Measurements from ENCODE around the gene ANXA4. TPM values are rescaled to one million over a fixed set of nuclear protein-coding genes. Genes with fewer than 3 reads are reported as not detected.

ANXA4 gene
- total RNA-seq, 1 donor from 2014 or later, result 84.5 TPM

DNA sequence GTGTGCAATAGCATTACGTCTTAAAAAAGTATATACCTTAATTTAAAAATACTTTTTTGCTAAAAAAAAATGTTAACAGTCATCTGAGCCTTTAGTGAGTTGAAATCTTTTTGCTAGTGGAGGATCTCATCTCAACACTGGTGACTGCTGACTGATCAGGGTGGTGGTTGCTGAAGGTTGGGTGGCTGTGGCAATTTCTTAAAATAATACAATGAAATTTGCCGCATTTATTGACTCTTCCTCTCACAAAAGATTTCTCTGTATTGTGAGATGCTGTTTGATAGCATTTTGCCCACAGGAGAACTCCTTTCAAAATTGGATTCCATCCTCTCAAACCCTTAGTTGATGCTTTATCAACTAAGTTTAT is 46.1 kb upstream of the ANXA4 start:
- H3K4me1 Mint-ChIP-seq (ENCODE audit: unreplicated experiment), result peaks cover 7% of the 10 kb centered on the region
- H3K27ac Mint-ChIP-seq, result no peak overlapping the region
- no peak for DNase-seq (ENCODE audit: extremely low spot score, unreplicated experiment)
- TF ChIP-seq, protein P1, sequence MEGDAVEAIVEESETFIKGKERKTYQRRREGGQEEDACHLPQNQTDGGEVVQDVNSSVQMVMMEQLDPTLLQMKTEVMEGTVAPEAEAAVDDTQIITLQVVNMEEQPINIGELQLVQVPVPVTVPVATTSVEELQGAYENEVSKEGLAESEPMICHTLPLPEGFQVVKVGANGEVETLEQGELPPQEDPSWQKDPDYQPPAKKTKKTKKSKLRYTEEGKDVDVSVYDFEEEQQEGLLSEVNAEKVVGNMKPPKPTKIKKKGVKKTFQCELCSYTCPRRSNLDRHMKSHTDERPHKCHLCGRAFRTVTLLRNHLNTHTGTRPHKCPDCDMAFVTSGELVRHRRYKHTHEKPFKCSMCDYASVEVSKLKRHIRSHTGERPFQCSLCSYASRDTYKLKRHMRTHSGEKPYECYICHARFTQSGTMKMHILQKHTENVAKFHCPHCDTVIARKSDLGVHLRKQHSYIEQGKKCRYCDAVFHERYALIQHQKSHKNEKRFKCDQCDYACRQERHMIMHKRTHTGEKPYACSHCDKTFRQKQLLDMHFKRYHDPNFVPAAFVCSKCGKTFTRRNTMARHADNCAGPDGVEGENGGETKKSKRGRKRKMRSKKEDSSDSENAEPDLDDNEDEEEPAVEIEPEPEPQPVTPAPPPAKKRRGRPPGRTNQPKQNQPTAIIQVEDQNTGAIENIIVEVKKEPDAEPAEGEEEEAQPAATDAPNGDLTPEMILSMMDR (conservative IDR thresholded peaks at IDR 0.05), result no peak
- H3K36me3 Mint-ChIP-seq, result no peaks in the 10 kb centered on the region
- no peaks in the 10 kb centered on the region for H3K27me3 Mint-ChIP-seq
- H3K4me3 Mint-ChIP-seq, result no peak overlapping the region
- H3K9me3 Mint-ChIP-seq, result no peaks in the 10 kb centered on the region

DNA sequence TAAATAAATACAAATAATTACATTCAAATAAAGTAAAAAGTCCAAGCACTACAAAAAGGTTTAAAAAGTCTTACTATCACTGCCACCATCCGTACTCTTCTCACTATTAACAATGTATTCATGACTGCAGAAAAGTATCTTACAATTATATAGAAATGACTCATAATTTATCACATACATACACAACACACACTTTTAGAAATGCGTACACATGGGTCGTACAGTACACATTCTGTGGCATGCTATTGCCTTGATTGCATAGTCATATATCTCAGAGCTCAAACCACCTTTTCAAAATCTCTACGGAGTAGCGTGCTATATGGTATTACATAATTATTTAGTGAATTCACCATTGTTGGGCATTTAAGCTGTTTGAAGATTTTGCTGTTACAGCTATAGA is 41.6 kb upstream of the ANXA4 start:
- H3K4me3 Mint-ChIP-seq, result no peak overlapping the region
- peaks cover 2% of the 10 kb centered on the region for H3K4me1 Mint-ChIP-seq (ENCODE audit: unreplicated experiment)
- TF ChIP-seq, protein P1 (conservative IDR thresholded peaks at IDR 0.05), result no peak
- no peaks in the 10 kb centered on the region for H3K36me3 Mint-ChIP-seq
- no peaks in the 10 kb centered on the region for H3K27me3 Mint-ChIP-seq
- H3K27ac Mint-ChIP-seq, result no peak overlapping the region
- no peak for DNase-seq (ENCODE audit: extremely low spot score, unreplicated experiment)
- no peaks in the 10 kb centered on the region for H3K9me3 Mint-ChIP-seq

DNA sequence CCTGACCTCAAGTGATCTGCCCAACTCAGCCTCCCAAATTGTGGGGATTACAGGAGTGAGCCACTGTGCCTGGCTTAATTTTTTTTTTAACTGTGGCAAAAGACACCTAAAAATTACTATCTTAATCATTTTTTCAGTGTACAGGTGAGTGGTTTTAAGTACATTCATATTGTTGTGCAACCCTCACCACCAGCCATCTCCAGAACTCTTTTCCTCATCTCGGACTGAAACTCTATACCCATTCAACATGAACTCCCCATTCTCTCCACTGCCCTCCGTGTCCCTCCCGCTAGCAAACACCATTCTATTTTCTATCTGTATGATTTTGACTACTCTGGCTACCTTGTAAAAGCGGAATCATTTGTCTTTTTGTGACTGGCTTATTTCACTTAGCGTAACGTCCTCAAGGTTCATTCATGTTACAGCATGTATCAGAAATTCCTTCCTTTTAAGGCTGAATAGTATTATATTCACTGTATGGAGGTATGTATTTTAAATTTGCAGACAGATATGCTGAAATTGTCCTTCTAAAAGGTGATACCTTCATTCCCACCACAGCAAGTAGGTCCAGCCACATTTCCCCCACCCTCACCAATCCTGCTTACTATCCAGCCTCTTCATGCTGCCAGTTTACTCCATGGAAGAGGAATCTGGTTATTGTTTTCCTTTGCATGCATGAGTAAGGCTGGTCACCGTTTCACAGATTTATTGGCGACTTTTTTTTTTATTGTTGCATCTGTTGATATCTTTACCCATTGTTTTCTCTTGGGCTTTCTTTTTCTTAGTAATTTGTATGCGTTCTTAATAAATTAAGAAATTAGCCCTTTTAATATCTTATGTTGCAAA is 40.6 kb upstream of the ANXA4 start:
- Mint-ChIP-seq H3K4me3 (no peak overlapping the region), H3K36me3 (no peaks in the 10 kb centered on the region), H3K27me3 (no peaks in the 10 kb centered on the region), H3K4me1 (ENCODE audit: unreplicated experiment) (no peaks in the 10 kb centered on the region), H3K27ac (peak overlapping the region; percentile 0), H3K9me3 (no peaks in the 10 kb centered on the region)
- no peak for DNase-seq (ENCODE audit: extremely low spot score, unreplicated experiment)
- TF ChIP-seq, protein P1 (conservative IDR thresholded peaks at IDR 0.05), result no peak

DNA sequence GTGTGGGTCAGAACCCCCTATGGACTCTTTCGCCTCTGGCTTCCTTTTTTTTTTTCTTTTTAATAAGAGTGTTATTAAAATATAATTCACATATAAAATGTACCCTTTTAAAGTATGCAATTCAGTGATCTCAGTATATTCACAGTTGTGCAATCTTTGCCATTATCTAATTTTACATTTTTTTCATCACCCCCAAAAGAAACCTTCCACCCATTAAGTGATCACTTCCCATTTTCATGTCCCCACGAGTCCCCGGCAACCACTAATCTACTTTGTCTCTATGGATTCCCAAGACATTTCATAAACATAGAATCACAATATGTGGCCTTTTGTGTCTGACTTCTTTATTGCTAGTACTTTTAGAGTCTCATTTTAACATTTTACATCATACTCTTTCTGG is 38.7 kb upstream of the ANXA4 start:
- Mint-ChIP-seq H3K9me3 (no peaks in the 10 kb centered on the region), H3K27ac (no peak overlapping the region), H3K36me3 (no peaks in the 10 kb centered on the region), H3K4me1 (ENCODE audit: unreplicated experiment) (no peaks in the 10 kb centered on the region), H3K27me3 (no peaks in the 10 kb centered on the region), H3K4me3 (no peak overlapping the region)
- DNase-seq (ENCODE audit: extremely low spot score, unreplicated experiment), result no peak
- TF ChIP-seq, protein P1 (conservative IDR thresholded peaks at IDR 0.05), result no peak

DNA sequence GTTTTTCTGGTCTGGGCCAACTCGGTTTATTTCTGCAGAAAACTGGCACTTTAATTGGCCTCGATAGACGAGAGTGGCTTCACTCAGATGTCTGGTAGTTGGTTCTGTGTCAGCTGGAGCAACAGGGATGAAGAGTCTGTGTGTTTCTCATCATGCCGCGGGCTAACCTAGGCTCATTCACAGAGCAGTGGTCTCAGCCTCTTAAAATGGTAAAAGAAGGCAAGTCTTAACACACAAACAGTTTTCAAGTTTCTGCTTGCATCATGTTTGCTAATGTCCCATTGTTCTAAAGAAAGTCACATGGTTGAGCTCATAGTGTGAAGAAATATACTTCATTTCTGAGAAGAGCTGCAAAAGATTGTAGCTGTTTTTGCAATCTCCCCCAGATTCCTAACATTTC is 37.5 kb upstream of the ANXA4 start:
- DNase-seq (ENCODE audit: extremely low spot score, unreplicated experiment), result no peak
- no peaks in the 10 kb centered on the region for H3K36me3 Mint-ChIP-seq
- H3K27ac Mint-ChIP-seq, result no peak overlapping the region
- no peaks in the 10 kb centered on the region for H3K4me1 Mint-ChIP-seq (ENCODE audit: unreplicated experiment)
- H3K4me3 Mint-ChIP-seq, result no peak overlapping the region
- no peaks in the 10 kb centered on the region for H3K27me3 Mint-ChIP-seq
- TF ChIP-seq, protein P1 (conservative IDR thresholded peaks at IDR 0.05), result no peak
- H3K9me3 Mint-ChIP-seq, result no peaks in the 10 kb centered on the region
